SH-SY5Y (cell line): ENCODE measurements around the gene PSD4.

Experiments used
- GATA2 ChIP-seq: IDR thresholded peaks from 2 replicates; pipeline ENCODE4 v1.6.1; 2011; ENCODE audit warnings: mild to moderate bottlenecking, low read depth, low read length
- GATA3 ChIP-seq: IDR thresholded peaks from 2 replicates; pipeline ENCODE4 v1.6.1; 2011; ENCODE audit warnings: low read depth, mild to moderate bottlenecking, low read length, moderate library complexity

Gene PSD4

DNA sequence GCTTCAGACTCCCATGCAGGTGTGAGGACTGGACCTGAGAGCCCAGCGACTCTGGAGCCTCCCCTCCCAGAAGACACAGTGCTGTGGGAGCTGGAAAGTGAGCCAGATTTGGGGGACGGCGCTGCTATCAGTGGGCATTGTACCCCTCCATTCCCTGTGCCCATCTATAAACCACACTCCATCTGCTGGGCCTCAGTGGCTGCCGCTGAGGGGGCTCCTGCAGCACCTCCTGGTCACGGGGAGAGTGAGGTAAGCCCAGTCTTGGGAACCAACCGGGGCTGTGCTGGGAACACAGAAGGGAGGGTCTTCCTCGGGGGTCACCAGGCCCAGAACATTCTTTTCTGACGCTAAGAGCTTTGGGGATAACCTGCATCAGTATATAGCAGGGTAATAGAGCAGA, 9.5 kb downstream of the PSD4 start:
- TF ChIP-seq GATA3 (no peak), GATA2 (no peak)

DNA sequence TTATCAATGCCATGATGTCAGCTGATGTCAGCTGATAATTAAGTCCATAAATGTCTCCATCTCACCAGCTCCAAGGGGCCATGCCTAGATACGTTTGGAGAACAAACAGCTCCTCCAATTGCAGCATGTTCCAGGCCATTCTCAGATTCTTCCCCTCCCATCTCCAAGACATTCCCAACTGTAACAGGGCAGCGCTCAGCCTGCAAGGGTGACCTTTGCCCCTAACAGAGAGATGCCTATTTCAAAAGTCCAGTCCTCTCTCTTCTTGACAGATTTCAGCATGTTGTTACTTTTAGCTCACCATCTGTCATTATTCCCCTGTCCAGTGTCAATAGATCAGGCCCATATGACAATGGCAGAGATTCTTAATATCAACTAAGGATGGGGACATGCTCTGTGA, 9.9 kb downstream of the PSD4 start:
- TF ChIP-seq GATA3 (no peak), GATA2 (no peak)

DNA sequence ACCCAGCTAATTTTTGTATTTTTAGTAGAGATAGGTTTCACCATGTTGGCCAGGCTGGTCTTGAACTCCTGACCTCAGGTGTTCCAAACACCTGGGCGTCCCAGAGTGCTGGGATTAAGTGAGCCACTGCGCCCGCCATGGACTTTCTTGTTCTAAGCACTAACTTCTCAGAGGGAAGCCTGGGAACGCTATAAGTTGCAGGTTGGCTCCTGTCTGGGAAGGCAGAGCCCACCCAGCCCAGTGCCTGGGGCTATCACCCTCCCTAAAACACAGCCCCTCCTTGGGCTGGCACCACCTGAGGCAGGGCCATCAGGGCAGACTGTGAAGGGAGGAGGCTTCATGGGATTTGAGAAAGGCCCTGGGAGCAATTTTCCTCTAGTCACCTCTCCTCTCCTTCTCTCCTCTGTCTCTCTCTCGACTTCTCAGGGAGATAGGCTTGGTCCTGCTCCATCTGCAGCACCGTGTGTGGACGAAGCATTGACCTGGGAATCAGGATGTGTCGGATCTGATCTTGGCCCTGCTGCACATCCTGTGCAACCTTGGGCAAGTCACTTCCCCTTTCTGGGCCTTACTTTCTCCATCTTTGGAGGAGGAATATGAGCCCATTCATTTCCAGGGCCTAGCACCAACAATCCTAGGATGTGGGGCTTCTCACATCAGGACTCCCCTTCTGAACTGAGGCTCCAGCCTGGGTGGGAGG, 10.9 kb downstream of the PSD4 start:
- TF ChIP-seq GATA3 (no peak), GATA2 (no peak)

DNA sequence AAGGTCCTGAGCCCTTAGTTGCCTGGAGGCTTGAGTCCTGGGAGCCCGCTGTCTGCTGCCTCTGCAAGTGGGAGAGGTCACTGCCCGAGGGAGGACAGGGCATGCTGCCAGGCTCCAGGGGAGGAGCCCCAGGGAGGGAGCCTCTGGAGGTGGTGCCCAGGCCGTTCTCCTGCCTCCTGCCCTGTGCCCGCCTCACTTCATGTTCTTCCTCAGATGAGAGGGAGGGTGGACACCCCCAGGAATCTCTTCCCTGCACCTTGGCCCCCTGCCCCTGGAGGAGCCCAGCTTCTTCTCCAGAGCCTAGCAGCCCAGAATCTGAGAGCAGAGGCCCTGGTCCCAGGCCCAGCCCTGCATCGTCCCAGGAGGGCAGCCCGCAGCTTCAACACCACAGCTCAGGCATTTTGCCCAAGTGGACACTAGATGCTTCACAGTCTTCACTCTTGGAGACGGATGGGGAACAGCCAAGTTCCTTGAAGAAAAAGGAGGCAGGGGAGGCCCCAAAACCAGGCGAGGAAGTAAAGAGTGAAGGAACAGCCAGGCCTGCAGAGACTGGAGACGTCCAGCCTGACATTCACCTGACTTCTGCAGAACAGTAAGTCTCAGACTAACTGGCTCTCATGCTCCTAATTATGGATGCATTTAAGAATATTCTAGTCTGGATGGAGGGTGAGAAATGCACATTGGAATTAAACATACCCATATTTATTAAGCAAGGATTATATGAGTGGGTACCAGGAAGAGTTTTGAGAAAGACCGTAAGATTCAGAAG, 12.1 kb downstream of the PSD4 start:
- TF ChIP-seq GATA2 (no peak), GATA3 (no peak)

DNA sequence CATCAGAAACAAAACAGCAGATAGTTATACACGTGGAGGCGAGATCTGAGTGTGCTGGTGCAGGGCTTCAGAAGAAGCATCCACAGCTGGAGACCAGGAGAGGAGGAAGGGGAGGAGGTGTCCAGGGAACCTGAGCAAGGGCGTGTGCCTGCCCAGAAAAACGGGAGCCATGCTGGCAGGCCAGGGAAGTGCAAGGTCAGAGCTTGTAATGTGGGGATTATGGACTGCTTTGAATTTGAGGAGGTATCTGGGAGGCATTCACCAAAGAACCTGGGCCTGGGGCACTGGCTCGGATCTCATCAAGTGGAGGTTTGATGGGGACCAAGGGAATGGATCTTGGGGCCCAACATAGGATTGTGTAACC, 12.6 kb downstream of the PSD4 start:
- no peak for TF ChIP-seq GATA2
- TF ChIP-seq GATA3 = no peak

DNA sequence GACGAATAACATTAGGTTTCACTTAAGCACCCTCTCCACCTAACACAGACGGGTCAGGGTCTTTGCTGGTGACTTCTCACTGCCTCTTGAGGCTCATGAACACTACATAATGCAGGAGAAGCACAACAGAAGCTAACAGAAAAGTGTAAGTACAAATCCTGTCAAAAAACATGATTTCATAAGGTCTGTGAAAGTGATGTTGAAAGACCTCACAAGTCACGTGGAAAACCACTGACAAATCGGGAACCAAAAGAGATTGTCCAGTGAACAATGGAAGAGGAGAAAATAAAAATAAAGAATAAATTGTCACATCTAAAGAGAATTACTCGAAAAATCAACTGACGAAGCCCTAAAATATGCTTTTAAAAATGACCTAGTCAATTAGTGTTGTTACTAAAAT, 14.0 kb downstream of the PSD4 start:
- TF ChIP-seq GATA3 (no peak), GATA2 (no peak)

DNA sequence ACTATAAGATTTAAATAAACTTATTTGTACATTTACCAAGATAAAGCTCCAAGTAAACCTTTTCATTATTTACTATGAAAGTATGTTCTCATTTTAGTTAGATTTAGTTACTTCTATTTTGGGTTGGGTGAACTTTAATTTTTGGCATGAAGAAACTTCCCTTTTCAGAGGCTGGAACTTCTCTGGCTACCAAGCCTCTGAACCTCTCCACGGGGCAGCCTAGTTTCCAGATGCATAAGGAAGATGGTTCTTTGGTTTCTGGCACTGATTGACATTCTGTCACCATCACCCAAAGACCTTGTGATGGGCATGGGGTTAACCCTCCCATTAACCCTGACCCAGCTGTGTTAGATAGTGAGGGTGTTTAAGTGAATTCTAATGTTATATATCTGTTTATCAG, 17.1 kb downstream of the PSD4 start:
- no peak for TF ChIP-seq GATA3
- no peak for TF ChIP-seq GATA2

DNA sequence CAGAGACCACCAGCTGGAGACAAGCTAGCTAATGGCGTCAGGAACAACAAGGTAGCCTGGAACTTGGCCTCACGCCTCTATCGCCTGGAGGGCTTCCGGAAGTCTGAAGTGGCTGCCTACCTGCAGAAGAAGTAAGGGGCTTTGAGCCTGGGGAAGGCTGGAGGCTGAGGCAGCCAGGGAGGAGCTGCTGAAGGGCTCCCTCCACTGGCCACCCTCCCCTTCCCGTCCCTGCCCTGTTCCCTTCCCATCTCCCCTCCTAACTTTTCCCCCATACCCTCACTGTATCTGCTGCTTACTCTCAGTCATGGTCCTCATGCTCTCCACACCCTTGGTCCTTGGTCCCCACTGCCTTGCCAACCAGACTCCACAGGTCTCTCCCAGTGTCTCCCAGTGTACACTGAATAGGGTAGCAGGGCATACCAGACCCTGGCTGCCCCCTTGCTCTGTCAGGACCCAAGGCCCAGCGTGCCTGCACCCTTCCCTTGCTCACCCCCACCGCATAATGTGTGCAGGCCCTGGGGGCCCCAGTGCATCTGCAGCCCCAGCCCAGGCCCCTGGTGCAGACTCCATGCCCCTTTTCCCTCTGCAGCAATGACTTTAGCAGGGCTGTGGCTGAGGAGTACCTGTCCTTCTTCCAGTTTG, 18.8 kb downstream of the PSD4 start:
- TF ChIP-seq GATA2 (no peak), GATA3 (no peak)

DNA sequence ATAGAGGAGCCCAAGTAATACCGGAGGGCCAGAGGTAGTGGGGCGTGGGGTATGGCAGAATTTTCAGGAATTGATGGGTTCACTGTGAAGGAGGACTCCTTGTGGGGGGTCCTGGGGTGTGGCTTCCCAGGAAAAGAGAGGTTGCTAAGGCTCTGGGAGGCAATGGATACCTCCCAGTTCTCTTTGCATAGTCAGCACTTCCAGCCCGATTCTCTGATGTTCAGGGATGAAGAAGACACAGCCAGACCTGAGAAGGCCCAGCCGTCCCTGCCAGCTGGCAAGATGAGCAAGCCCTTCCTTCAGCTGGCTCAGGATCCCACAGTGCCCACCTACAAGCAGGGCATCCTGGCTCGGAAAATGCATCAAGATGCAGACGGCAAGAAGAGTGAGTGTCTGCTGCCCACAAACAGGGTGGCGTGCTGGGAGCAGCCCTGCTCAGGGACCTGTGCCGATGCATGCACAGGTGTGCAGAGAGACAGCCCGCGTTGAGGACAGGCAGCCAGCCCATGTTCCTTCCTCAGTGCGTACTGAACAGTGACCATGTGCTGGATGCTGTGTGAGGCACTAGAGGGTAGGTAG, 22.2 kb downstream of the PSD4 start:
- TF ChIP-seq GATA2 (no peak), GATA3 (no peak)

DNA sequence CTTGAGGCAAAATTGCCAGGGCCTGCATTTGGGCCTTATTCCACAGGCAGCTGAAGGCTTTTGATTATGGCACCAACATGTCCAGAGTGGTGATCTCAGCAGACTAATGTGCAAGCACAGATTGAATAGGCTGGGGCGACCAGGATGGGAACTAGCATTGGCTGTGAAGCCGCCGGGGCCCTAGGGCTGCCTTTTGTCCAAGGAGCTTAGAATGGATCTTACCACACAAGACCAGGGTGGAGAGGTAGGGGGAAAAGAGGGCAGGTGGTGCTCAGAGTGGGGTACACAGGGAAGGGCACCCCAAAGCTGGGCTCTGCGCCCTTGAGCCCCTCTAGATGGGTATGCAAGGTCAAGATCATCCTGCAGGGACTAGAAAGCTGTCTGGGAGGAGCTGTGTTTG, 23.1 kb downstream of the PSD4 start:
- TF ChIP-seq GATA2 (no peak), GATA3 (no peak)

DNA sequence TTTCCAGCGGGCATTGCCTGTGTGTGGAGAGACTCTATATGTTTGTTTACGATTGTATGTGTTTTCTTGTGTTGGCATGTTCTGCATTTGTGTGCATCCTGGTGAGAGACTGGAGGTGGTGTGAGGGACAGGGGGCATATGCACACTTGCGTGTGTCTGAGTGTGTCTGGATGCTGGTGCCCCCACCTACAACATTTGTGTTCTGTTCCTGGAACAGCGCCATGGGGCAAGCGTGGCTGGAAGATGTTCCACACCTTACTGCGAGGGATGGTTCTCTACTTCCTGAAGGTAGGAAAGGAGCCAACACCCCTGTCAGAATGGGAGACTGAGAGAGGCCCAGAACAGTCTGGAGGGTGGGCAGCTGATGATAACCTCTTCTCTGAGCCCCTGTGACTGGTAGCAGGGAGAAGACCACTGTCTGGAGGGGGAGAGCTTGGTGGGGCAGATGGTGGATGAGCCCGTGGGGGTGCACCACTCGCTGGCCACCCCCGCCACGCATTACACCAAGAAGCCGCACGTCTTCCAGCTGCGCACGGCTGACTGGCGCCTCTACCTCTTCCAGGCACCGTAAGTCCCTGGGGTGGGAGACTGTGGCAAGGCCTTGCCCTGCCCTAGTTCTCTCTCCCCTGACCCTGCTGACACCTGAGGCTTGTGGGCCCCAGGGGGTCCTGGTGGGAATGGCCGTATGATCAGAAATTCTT, 23.7 kb downstream of the PSD4 start:
- TF ChIP-seq GATA3 (no peak), GATA2 (no peak)

DNA sequence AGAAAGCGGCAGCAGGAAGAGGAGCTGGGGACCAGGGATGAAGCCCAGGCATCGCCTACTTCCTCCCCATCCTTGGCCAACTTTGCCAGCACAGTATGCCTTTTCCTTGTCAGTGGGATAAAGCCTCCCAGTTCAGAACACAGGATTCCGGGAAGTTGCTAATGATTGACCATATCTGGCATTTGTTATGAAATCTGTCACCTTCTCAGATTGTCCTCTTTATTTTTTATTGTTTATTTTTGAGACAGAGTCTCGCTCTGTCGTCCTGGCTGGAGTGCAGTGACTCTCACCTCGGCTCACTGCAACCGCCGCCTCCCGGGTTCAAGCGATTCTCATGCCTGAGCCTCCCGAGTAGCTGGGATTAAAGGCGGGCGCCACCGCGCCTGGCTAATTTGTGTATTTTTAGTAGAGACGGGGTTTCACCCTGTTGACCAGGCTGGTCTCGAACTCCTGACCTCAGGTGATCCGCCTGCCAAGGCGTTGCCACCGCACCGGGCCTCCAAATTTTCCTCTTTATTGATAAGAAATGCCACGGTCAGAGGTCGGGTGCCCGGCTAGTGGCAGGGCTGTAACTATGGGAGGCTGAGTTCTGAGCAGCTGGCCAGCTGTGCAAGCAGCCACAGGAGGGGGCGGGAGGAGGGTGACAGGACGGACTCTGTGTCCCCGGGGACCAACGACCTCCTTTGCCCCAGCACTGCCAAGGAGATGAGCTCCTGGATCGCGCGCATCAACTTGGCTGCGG, 24.4 kb downstream of the PSD4 start:
- no peak for TF ChIP-seq GATA2
- TF ChIP-seq GATA3 = no peak
